HTR-8/SVneo (cell line): ENCODE results near the gene MCRIP1.
"Not testable (repeated sequence)": the region's sequence is repeated elsewhere in the genome, so short reads cannot be mapped to it uniquely, and the experiment has no call there.

Experiments
- DNase-seq: peaks from one replicate; pipeline ENCODE4 v3.0.0; 2011; ENCODE audit warnings: low spot score, mixed read lengths; ENCODE audit not compliant: insufficient read length
- FAIRE-seq: peaks from 2 replicates; lab custom pipeline; 2011; peaks lifted over from hg19 to GRCh38; lab: Jason Lieb, UNC

Gene MCRIP1

DNA sequence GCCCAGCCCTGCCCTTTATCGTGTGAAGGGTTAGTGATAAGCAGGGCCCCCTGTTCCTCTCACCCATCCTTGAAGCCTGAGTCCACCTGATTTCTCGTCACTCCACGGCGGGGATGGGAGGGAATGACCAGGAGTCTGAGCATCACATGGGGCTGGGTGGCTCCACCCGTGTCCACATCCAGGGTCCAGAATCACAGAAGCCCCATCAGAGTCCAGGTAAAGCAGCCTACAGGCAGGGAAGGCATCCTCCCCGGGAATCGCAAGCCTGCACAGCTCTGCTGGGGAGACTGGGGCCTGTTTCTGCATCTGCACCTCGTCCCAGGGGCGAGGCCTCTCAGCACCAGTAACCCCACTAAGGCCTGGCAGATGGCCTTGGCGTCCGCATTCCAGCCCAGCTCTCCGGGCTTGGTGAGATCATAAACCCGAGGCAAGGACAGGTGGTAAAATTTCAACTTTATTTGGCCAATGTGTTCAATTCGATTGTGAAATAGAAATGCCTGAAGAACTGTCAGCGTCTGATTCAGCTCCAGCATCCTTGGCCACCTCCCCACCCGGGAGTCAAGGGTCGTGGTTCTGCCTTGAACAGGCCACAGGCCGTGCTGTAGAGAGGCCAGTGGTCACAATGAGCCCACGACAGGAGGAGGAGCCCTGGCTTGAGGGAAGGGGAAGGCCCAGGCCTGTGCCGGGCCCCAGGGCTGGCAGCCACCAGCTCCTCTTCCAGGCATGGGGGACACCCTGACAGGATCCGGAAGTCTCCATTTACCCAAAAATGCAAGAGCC is 9.8 kb upstream of the MCRIP1 start:
- DNase-seq, result no peak
- peak; percentile 81 for FAIRE-seq

DNA sequence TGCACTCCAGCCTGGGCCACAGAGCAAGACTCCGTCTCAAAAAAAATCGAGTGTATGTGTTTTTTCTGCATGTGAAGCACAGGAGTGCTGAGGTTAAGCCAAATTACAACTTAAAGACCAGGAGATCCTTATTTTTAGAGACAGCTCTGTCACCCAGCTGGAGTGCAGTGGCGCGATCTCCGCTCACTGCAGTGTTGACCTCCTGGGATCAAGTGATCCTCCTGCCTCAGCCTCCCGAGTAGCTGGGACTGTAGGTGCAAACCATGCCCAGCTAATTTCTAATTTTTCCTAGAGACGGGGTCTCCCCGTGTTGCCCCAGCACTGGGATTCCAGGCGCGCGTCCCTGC is 9.3 kb upstream of the MCRIP1 start:
- DNase-seq, result no peak
- FAIRE-seq, result no peak

DNA sequence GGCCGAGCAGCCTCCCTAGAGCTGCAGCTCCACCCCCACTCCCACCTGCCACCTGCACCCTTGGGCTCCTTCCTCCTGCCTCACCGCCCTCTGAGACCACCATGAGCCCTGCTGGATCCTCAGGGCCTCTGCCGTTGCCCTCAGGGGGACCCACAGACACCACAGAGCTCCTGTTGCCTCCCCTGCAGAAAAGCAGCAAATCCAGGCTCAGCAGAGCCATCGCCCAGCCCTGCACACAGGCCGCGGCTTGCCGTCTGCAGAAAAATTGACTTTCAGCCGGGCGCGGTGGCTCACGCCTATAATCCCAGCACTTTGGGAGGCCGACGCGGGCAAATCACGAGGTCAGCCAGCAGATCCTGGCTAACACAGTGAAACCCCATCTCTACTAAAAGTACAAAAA is 8.8 kb upstream of the MCRIP1 start:
- DNase-seq (no peak), FAIRE-seq (no peak)

DNA sequence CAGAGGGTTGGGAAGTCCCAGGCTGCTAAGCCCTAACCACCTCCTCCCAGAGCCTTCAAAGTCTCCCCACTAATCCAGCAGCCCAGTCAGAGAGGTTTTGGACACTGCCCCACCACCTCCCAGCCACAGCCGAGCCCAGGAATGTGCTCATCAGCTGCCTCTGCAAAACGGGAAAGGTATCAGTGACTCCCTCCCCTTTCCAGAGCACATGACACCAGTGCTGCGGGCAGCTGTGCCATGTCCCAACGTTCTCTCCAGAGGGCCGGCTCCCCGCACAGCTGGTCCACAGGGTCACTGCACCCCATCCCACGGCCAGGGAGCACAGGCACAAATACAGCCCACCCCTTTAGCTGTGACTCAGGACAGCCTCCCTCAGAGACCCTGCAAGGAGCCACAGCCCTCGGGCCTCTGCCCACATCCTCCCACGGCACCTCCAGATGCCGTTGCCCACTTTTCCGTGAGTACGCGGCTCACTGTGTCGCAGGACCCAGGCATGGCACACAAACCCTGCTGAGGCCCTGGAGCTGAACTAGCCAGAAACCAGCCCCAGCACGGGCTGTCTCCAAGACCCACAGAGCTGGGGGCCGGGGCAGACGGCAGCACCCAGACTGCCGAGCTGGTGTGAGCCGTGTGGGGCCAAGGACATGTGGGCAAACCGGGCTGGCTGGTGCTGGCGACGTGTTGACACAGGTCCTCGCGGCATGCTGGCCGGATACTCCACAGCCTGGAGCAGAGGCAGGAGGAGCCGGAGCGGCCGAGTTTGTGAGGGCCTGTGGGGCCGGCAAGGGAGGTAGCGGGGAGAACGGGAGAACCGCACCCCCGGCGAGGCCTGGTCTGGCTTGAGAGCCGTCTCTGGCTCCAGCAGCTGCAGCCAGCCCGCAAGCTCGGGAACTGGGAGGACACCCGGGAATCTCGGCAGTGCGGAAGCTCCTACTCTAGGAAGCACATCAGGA is 8.0 kb upstream of the MCRIP1 start:
- FAIRE-seq (no peak), DNase-seq (no peak)

DNA sequence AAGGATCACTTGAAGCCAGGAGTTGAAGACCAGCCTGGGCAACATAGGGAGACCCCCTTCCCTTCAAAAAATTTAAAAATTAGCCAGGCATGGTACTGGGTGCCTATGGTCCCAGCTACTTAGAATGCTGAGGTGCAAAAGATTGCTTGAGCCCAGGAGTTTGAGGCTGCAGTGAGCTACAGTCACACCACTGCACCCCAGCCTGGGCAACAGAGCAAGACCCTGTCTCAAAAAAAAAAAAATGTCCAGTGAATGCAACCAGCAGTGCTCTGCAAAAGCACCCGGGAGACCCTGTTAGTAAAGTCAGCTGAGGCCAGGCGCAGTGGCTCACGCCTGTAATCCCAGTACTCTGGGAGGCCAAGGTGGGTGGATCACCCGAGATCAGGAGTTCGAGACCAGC is 7.0 kb upstream of the MCRIP1 start:
- not testable (repeated sequence) for FAIRE-seq, DNase-seq

DNA sequence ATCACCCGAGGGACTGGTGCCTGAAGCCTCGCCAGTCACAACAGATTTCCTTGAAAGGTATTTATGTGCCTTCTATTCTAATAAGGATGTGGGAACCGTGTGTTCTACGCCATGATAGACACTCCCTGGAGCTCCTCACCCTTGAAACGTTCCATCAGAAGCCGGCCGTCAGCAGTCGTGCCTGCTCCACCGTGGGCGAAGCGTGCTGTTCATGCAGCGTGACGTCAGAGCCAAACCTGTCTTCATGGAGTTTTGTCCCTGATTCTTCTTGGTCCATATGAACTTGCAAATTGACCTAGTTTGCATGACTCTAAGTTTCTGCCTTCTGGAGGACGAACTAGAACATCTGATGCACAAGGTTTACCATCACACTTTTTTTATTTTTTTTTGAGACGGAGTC is 6.2 kb upstream of the MCRIP1 start:
- FAIRE-seq (no peak), DNase-seq (no peak)

DNA sequence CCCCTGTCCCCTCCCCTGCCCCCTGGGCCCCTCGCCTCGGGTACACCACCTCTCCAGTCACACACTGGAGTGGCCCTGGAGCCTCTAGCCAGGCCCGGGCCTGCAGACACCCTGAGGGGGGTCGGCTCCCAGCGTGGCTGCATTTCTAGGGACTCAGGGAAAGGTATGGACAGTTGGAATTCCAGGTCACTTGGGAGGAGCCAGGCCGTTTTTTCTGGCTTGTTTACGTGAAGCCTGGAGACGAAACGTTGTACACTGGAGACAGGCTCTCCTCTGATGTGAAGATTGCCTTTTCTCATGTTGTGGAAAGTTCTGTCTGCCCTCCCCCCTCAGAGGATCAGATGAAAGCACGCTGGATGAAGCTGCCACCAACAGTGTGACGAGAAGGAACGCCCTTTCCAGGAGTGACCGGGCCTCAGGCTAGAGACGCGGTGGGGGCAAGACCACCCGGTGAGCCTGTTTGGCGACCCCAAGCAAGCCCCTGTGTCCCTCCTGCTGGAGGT is 5.7 kb upstream of the MCRIP1 start:
- no peak for DNase-seq
- FAIRE-seq, result no peak

DNA sequence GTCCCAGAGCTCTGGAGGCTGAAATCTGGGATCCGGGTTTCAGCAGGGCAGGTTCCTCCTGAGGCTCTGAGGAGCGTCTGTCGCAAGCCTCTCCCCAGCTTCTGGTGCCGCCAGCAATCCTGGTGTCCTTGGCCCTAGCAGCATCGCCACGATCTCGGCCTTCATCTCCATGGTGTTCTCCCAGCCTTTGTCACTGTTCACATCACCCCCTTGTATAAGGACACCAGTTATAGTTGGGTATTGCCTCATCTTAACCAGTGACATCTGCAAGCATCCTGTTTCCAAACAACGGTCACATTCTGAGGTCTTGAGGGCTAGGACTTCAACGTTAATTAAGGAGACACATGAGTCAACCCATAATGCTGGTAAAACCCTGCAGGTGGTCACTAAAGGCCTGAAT is 4.5 kb upstream of the MCRIP1 start:
- FAIRE-seq (no peak), DNase-seq (no peak)

DNA sequence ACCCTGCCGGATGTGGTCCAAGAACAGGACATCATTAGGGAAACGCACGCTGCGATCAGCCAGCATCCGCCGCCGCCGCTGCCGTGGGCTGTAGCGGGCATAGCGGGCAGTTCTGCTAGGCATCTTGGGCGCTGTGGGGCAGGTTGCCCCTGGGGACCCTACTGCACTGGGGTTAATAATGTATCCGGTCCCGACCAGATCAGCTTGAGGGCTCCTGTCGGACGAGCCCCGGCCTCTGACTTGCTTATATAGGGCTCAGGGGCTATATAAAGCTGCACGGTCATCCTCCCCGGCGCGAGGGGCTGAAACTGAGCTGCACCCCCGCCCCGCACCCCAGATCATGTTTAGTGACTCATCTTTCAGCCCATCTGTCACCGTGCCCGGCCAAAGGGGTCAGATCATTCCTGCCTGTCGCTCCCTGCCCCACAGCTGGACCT is 1.8 kb upstream of the MCRIP1 start, which contains the start of gene PPP1R27:
Gene PPP1R27 (minus strand): TSS at position 220 of the 437 bp plus-strand sequence. CDS start 97 bp downstream, at position 123.
- no peak for FAIRE-seq
- DNase-seq, result no peak

DNA sequence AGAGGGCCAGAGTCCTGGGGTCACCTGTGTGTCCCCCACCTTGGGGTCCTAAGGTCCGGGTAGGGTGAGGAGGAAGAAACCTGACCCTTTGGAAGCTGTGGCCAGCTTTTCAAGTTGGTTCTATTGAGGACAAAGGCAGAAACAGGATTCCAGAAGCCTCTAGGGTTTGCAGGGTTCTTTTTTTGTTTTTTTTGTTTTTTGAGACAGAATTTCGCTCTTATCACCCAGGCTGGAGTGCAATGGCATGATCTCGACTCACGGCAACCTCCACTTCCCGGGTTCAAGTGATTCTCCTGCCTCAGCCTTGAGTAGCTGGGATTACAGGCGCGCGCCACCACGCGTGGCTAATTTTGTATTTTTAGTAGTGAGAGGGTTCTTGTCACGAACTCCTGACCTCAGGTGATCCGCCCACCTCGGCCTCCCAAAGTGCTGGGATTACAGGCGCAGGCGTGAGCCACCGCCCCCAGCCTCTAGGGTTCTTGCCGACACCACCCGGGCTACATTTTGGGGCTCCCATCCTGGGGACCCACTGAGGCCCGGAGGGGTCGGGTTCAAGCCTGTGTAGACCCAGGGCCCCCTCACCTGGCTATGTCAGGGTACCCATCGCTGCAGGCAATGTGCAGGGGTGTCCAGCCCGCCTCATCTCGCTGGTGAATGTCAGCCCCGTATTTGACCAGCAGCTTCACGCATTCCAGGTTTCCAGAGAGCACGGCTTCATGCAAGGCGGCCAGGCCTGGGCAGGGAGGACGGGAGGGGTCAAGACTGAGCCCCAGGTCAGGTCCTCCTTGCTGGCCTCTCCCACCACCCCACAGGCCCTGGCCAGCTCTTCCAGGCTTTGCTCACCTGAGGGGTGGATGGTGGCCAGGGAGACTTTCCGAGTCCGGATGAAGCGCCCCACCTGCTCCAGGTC is 1.1 kb upstream of the MCRIP1 start:
- no peak for FAIRE-seq
- no peak for DNase-seq

DNA sequence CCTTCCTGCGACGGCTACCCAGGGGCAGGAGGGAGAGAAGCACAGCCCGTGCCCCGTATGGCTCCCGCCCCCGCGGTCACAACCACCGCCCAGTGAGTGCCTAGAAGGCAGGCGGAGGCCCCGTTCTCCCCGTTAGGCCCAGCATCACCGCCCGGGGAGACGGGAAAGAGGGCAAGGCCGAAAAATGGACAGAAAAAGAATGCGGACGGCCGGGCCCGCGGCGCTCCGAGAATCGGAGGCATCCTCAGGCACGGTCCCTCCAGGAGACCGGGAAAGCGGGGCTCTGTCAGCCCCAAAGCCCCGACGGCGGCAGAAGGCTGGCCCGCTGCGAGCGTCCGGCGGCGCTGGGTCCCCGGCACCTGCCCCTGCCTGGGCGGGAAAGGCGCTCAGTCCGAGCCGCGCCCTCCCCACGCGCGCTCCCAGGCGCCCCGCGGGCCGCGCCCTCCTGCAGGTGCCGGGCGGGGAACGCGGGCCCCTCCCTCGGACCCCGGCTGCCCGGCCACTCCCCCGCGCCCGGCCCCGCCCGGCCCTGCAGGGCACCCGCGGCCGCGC is 407 bp downstream of the MCRIP1 start:
- DNase-seq, result peak; percentile 26

DNA sequence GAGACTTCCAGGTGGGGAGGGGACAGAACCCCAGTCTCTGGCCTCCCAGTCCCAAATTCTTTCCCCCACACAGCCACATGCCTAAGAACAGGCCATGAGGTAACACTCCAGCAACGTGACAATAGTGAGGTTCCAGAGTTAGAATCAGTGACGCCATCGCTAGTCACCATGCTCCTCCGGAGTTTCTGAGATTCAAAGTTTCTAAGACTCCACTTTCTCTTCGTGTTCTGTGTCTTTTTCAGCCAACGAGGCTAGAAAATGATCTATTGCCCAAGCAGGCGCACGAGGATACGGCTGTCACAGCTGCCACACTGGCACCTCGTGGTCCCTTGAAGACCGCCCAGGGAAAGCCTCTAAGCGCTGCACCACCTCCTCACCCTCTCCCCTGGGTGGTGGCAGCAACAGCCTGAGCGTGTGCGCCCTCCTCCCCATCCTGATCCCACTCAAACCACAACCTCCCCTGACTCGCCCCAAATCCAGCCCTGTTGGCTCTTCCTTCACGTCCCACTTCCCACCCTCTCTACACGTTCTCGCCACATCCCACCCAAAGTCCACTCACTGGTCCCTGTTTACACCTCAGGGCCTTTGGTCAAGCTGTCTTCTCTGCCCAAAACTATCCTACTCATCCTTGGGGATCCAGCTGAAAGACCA is 1.0 kb downstream of the MCRIP1 start:
- DNase-seq, result peak; percentile 21

More for the DNA sequence above, 407 bp downstream of the MCRIP1 start:
- FAIRE-seq, result no peak

DNA sequence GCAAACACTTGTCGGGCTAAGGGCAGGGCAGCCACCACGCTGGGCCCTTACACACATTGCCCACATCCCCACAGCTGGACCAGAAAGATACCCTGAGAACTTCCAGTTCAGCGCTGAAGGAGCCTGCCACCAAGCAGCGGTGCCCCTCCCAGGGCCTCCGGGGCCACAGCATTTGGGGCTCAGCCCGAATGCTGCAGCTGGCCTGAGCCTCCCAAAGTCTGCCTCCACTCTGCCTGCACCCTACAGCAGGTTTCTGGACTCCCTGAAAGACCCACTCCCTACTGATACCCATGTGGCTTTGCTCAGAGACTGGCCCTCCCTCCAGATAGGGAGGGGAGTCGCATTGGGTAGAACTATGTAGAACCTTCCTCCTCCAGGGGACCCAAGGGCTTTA is 1.5 kb downstream of the MCRIP1 start:
- no peak for DNase-seq
- no peak for FAIRE-seq

More for the DNA sequence above, 1.0 kb downstream of the MCRIP1 start:
- FAIRE-seq, result no peak

DNA sequence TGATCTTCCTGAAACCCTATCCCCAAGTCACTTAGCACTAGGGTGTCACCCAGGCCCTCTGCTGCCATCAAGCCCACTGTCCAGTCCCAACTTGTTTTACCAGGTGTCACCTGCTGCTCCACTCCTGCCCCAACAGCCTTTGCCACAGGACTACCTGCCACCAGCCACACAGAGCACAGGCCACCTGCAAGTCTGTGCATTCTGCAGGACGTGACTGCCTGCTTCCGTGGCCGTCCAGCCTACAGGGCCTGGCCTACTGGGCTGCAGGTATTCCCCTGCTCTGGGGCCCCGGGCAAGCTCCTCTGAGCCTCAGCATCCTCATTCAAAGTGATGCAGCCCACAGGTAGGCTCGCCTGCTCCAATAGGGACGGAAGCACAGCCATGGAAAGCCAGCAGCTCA is 3.2 kb downstream of the MCRIP1 start:
- DNase-seq (no peak), FAIRE-seq (no peak)

DNA sequence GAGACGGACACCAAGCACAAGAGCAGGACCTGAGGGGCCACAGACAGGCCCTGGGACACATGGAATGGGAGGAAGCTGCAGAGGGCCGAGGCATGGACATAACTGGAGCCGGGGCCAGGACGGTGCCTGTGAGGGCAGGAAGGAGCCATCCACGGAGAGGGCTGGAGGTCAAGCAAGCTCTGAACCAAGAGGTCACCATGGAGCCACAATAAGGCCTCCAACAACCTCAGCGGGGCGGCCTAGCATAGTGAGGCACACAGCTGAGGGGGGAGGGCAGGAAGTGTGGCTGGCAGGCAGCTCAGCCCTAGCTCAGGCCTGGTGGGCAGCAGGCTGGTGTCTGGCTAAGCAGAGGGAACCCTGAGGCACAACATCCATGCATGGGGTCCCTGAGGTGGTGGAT is 4.4 kb downstream of the MCRIP1 start:
- peak; percentile 20 for FAIRE-seq
- DNase-seq, result no peak

DNA sequence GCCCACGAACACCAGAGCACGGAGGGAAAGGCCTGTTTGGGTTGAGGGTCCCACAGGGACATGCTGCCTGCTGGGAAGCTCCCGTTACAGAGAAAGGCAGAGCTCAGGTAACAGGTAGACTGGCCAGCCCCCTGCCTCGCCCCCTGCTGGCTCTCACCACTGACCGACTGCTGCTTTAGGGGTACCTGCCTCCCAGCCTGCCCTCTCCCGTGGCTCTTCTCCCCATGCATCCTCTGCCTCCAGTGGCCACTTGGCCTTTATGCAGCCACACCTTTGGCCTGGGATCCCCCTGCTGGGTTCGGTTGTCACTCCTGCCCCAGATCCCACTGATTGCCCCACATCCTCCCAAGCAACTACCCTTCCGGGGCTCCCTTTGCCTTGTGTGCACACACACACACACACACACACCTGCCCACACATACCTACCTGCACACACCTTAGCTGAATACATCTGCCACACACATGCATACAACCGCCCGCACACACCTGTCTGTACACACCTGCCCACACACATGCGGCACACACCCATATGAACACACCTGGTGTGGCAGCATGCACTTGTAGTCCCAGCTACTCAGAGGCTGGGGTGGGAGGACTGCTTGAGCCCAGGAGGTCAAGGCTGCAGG is 7.1 kb downstream of the MCRIP1 start:
- FAIRE-seq (peak; percentile 38), DNase-seq (no peak)

DNA sequence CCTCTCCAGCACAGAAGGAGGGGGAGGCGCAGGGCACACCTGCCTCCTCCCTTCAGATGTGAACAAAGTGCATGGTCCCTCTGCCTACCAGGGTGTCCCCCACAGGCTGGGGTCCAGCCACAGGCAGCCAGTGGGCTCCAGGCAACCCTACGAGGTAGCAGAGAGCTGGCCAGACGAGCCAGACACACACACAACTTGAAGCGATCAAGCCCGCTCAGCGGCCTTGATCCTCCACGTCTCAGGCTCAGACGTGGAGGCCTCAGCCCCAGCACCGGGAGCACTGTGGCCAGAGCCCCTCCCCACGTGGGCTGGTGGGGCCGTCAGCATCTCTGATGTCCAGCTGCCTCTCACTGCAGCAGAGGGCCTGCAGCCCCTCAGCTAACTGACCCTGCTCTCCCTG is 8.5 kb downstream of the MCRIP1 start:
- DNase-seq, result no peak
- no peak for FAIRE-seq

DNA sequence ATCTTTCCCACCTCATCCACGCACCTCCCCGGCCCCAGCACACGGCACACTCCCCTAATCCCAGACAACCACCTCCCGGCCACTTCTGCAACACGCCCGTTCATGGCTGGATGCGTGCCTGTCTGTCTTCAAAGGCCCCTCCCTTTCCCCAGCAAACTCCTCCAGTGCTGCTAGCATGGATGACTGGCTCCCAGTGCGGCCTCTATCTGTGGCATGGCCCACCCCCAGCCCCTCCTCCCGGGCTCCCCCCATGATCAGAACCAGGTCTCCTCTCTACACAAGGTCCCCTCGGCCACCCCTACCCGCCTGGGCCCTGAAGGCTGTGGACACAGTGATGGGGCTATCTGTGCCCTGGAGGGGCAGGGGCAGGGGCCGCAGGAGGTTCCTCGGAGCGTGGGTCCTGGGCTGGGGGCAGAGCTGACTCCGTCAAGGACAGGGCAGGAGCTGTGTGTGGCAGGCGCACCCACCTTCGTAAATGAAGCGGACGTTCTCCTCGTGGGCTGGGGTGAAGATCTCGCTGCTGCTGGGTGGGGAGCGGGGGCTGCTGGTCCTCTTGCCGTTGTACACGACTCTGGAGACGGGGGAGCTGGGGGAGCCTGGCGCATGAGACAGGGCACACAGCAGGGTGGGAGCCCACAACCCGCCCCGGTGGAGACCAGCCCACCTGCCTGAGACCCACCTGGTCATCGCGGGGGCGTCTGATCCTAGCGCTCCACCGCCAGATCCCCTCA is 9.1 kb downstream of the MCRIP1 start:
- FAIRE-seq (no peak), DNase-seq (no peak)
